GM13977 (cell line): ENCODE measurements around the gene HOXA13.

Source experiments
- DNase-seq: peaks from one replicate; pipeline ENCODE4 v3.0.0; 2012; ENCODE audit warnings: low spot score
- CTCF ChIP-seq: IDR thresholded peaks from 2 replicates; pipeline ENCODE4 v1.5.1; 2012; ENCODE audit warnings: mild to moderate bottlenecking, control low read depth; ENCODE audit not compliant: insufficient read depth; ENCODE audit errors: extremely low read depth, missing control alignments
- in situ Hi-C: fragments of 300-500 bp; cut with MboI; formaldehyde crosslinking; loops from one replicate; pipeline ENCODE4 v1.12.0; 2022; ENCODE audit warnings: low sequenced_read_pairs, low pct_unique_long_range_greater_than_20kb, mixed read lengths, inconsistent platforms; ENCODE audit not compliant: unreplicated experiment

The HOXA13 gene

DNA sequence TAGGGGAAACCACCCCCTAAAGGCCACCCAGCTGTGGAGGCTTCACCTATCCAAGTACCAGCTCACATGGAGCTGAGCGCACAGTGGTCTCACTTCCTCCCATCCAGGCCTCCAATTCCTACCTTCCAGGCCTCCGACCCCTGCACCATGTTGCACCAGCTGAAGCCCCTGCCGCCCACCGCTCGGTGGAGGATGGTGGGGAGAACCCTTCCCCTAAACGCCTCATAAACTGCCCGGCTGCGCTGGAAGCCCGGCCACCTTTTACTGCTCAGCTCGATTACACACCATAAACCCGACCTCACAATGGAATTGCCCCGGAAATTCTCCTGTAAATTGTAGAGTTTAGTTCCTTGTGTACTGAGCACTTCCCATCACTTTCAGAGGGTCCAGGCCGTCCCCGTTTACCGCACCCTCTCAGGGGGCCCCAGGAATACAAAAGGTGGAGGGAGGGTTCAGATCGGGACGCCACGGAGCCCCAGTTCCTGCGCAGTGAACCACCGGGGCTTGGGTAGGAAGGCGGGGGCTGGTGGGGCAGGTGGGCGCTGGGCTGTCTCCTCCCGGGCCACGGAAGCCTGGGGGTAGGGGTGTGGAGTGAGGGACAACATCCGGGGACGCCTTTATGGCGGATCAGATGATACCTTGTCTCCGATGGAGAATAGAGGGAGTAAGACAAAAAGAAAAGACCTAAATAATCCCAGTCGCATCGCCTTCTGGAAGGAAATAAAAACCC is 42.0 kb downstream of the HOXA13 start:
- no peak for TF ChIP-seq CTCF
- DNase-seq, result no peak
- in situ Hi-C loops, result loop anchor here (10.0 to 25.0 kb wide), 2 partner anchors 87 to 796 kb away; partner anchors contain the start of gene EVX1

GRCh38 chr7:27156916-27157701 is 42.8 kb downstream of the HOXA13 start:
- in situ Hi-C loops, result loop anchor here (10.0 to 25.0 kb wide), 2 partner anchors 88 to 795 kb away; partner anchors contain the start of gene EVX1
- TF ChIP-seq CTCF, result no peak
- no peak for DNase-seq

DNA sequence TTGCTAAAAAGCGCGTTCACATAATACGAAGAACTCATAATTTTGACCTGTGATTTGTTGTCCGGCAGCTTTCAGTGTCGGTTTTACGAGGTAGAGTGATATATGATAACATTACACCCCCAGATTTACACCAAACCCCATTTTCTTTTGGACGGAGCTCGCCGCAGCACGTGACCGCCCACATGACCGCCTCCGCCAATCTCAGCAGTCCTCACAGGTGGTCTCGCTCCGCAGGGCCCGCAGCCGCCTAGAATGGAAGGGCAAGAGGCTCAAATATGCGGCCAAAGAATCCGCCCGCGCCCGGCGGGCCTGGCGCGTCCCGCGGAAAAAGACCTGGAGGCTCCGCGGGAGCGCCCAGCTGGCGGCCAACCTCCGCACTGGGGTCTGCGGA is 43.4 kb downstream of the HOXA13 start, which contains the start of gene HOXA7:
HOXA7 (minus strand) TSS at position 168 of the 391 bp plus-strand sequence; CDS start at position 38, 130 bp downstream.
- DNase-seq, result no peak
- no peak for TF ChIP-seq CTCF
- in situ Hi-C loops, result loop anchor here (10.0 to 25.0 kb wide), 2 partner anchors 88 to 794 kb away; partner anchors contain the start of gene EVX1

GRCh38 chr7:27155816-27156507 is 43.9 kb downstream of the HOXA13 start:
- no peak for DNase-seq
- TF ChIP-seq CTCF, result no peak
- in situ Hi-C loops, result loop anchor here (10.0 to 25.0 kb wide), 2 partner anchors 89 to 794 kb away; partner anchors contain the start of gene EVX1

DNA sequence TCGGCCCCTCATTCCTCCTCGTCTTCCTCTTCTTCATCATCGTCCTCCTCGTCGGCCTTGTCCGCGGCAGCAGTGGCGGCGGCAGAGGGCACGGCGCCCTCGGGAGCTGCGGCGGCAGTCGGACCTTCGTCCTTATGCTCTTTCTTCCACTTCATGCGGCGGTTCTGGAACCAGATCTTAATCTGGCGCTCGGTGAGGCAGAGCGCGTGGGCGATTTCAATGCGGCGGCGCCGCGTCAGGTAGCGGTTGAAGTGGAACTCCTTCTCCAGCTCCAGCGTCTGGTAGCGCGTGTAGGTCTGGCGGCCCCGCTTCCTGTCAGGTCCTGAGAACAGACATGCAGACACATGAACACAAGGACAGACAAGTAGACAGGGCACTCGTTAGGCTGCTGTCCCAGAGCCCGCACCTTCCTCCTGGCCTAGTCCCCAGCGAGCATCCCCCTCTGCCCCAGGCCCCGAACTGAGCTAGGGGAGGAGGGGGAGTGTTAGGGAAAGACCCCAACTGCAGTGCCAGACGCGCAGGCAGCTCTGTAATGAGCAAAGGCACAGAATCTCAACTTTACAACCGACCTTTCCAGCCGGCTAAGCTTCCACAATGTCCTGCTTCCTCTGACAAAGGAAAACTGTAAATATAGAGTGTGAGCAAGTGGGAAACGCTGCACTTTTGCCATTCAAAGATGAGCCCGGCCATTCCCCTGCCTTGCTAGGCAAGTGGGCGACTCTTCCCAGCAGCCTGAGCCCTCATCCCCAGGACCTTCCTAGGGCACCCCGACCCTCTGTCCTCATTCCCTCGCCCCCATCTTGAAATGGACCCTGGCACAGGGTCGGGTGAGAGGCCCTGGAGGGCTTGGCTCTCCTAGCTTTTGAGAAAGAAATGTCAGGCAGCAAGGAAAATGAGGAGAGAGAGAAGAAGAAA is 44.7 kb downstream of the HOXA13 start:
- DNase-seq, result no peak
- in situ Hi-C loops, result loop anchor here (10.0 to 25.0 kb wide), 2 partner anchors 90 to 793 kb away; partner anchors contain the start of gene EVX1
- TF ChIP-seq CTCF, result no peak
